AG20443 (cell line): ENCODE measurements around the gene SLC25A26.
"Not testable (repeated sequence)": the region's sequence is repeated elsewhere in the genome, so short reads cannot be mapped to it uniquely, and the experiment has no call there.

Experiments used
- DNase-seq: peaks from one replicate; pipeline ENCODE4 v3.0.0; 2012; ENCODE audit warnings: low spot score, mixed read lengths

SLC25A26 gene

GRCh38 chr3:66270288-66270687 is 49.5 kb downstream of the SLC25A26 start:
- DNase-seq = no peak

- no peak for DNase-seq
These were observed 49.9 kb downstream of the SLC25A26 start for GRCh38 chr3:66270701-66271100.

GRCh38 chr3:66271231-66271630 is 50.4 kb downstream of the SLC25A26 start:
- DNase-seq = no peak

- no peak for DNase-seq
These were observed 51.2 kb downstream of the SLC25A26 start for GRCh38 chr3:66272016-66272415.

- DNase-seq = not testable (repeated sequence)
These were observed 54.0 kb downstream of the SLC25A26 start for GRCh38 chr3:66274837-66275236.

- DNase-seq = peak; percentile 63
These were observed 56.0 kb downstream of the SLC25A26 start for GRCh38 chr3:66276705-66277274.

GRCh38 chr3:66279168-66279567 is 58.4 kb downstream of the SLC25A26 start:
- DNase-seq = no peak

GRCh38 chr3:66280304-66280703 is 59.5 kb downstream of the SLC25A26 start:
- no peak for DNase-seq

GRCh38 chr3:66291922-66292321 is 71.1 kb downstream of the SLC25A26 start:
- not testable (repeated sequence) for DNase-seq

- peak; percentile 13 for DNase-seq
These were observed 76.6 kb downstream of the SLC25A26 start for GRCh38 chr3:66297260-66297873.

GRCh38 chr3:66297900-66298299 is 77.1 kb downstream of the SLC25A26 start:
- peak; percentile 68 for DNase-seq

- no peak for DNase-seq
These were observed 77.8 kb downstream of the SLC25A26 start for GRCh38 chr3:66298591-66298990.

GRCh38 chr3:66299085-66299484 is 78.3 kb downstream of the SLC25A26 start:
- not testable (repeated sequence) for DNase-seq

- DNase-seq = no peak
These were observed 79.1 kb downstream of the SLC25A26 start for GRCh38 chr3:66299891-66300290.

GRCh38 chr3:66302288-66302687 is 81.5 kb downstream of the SLC25A26 start:
- no peak for DNase-seq

- no peak for DNase-seq
These were observed 82.7 kb downstream of the SLC25A26 start for GRCh38 chr3:66303491-66303901.

GRCh38 chr3:66304293-66304692 is 83.5 kb downstream of the SLC25A26 start:
- DNase-seq = no peak

GRCh38 chr3:66306086-66306485 is 85.3 kb downstream of the SLC25A26 start:
- DNase-seq = not testable (repeated sequence)

GRCh38 chr3:66306991-66307390 is 86.2 kb downstream of the SLC25A26 start:
- DNase-seq = not testable (repeated sequence)

- DNase-seq = no peak
These were observed 91.2 kb downstream of the SLC25A26 start for GRCh38 chr3:66312039-66312438.

- DNase-seq = no peak
These were observed 93.7 kb downstream of the SLC25A26 start for GRCh38 chr3:66314455-66314854.

- DNase-seq = no peak
These were observed 97.1 kb downstream of the SLC25A26 start for GRCh38 chr3:66317750-66318376.

- DNase-seq = no peak
These were observed 99.6 kb downstream of the SLC25A26 start for GRCh38 chr3:66320390-66320789.

- no peak for DNase-seq
These were observed 101.6 kb downstream of the SLC25A26 start for GRCh38 chr3:66322436-66322835.
